Lower lobe of right lung (tissue), 2 donors: ENCODE measurements around the gene SNRK. TPM values are rescaled to one million over a fixed set of nuclear protein-coding genes. Genes with fewer than 3 reads are reported as not detected.

ENCODE experiments used
- ATAC-seq, 2 donors: fragments of 200-7000 bp; cut with Tn5 transposase; one replicate each; pipeline ENCODE4 v1.9.1; 2020 to 2022; ENCODE audit warnings: mild to moderate bottlenecking in 2 of 2, moderate library complexity in 2 of 2
- DNase-seq: peaks from one replicate; pipeline ENCODE4 v3.0.0-alpha.2; 2020
- H3K27ac ChIP-seq: fragments of 200-600 bp; one replicate; pipeline ENCODE4 v1.8.0; 2022
- H3K27me3 ChIP-seq: fragments of 200-600 bp; one replicate; pipeline ENCODE4 v1.8.0; 2022; ENCODE audit warnings: low read depth
- H3K36me3 ChIP-seq: fragments of 200-600 bp; one replicate; pipeline ENCODE4 v1.8.0; 2022; ENCODE audit warnings: mild to moderate bottlenecking
- H3K4me1 ChIP-seq: fragments of 200-600 bp; one replicate; pipeline ENCODE4 v1.8.0; 2022
- H3K4me3 ChIP-seq: fragments of 200-600 bp; one replicate; pipeline ENCODE4 v1.8.0; 2022; ENCODE audit warnings: mild to moderate bottlenecking
- H3K9me3 ChIP-seq: fragments of 200-600 bp; one replicate; pipeline ENCODE4 v1.8.0; 2022
- intact Hi-C: fragments of 100-400 bp; cut with DNase I; formaldehyde crosslinking; loops from one replicate; pipeline ENCODE4 v1.11.0; 2022
- total RNA-seq: library from RNA; stranded (reverse); fragmentation: NEBNext Ultra II Directional; extraction: Animal tissue kit (Norgen Biotek cat#: 25700); gene quantifications from one replicate; pipeline ENCODE4 v1.2.1, GENCODE V29; 2021
- TF ChIP-seq, protein P1 (sequence below): fragments of 200-600 bp; IDR thresholded peaks from one replicate; pipeline ENCODE4 v1.8.0; 2022; ENCODE audit warnings: antibody characterized with exemption, mild to moderate bottlenecking
- donor health status: DM: no; HTN: yes; CAD: no; lungs with severe emphysema.

Gene SNRK
- total RNA-seq, 1 donor from 2014 or later, result 55.1 TPM

- intact Hi-C loops, result no loop called here
- DNase-seq (no peak), ATAC-seq (no peak)
- H3K4me1 ChIP-seq, result peaks cover 12% of the 10 kb centered on the region
- H3K4me3 ChIP-seq, result no peak overlapping the region
- H3K27ac ChIP-seq, result no peak overlapping the region
- no peaks in the 10 kb centered on the region for H3K9me3 ChIP-seq
- TF ChIP-seq, protein P1, sequence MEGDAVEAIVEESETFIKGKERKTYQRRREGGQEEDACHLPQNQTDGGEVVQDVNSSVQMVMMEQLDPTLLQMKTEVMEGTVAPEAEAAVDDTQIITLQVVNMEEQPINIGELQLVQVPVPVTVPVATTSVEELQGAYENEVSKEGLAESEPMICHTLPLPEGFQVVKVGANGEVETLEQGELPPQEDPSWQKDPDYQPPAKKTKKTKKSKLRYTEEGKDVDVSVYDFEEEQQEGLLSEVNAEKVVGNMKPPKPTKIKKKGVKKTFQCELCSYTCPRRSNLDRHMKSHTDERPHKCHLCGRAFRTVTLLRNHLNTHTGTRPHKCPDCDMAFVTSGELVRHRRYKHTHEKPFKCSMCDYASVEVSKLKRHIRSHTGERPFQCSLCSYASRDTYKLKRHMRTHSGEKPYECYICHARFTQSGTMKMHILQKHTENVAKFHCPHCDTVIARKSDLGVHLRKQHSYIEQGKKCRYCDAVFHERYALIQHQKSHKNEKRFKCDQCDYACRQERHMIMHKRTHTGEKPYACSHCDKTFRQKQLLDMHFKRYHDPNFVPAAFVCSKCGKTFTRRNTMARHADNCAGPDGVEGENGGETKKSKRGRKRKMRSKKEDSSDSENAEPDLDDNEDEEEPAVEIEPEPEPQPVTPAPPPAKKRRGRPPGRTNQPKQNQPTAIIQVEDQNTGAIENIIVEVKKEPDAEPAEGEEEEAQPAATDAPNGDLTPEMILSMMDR, result no peak
- H3K36me3 ChIP-seq, result no peaks in the 10 kb centered on the region
- no peaks in the 10 kb centered on the region for H3K27me3 ChIP-seq
Measured at GRCh38 chr3:43362183-43362582, 75.8 kb downstream of the SNRK start.

DNA sequence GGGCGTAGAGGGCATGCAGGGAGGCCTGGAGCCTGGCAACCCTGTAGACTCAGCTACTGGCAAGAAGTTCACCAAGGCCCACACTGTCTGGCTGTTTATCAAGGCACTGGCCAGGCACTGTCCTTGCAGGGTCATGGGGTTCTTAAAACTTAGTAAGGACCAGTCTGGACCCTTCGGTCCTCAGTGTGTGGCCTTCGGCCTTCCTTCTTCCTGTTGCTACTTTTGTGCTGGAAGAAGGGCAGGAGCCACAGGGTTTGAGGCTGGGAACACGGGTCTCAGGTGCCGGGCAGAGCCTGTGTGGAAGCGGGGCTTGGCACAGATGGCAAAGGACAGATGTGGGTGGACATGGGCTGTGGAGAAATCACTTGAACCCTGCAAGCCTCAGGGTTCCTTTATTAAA, 76.6 kb downstream of the SNRK start:
- TF ChIP-seq, protein P1, result no peak
- Histone ChIP-seq H3K4me1 (peaks cover 12% of the 10 kb centered on the region), H3K36me3 (no peaks in the 10 kb centered on the region), H3K27ac (no peak overlapping the region), H3K4me3 (no peak overlapping the region), H3K27me3 (no peaks in the 10 kb centered on the region), H3K9me3 (no peaks in the 10 kb centered on the region)
- intact Hi-C loops, result no loop called here
- no peak for DNase-seq
- no peak for ATAC-seq

- Histone ChIP-seq H3K36me3 (no peaks in the 10 kb centered on the region), H3K4me3 (no peak overlapping the region), H3K27me3 (no peaks in the 10 kb centered on the region), H3K4me1 (peaks cover 12% of the 10 kb centered on the region), H3K27ac (peak overlapping the region; percentile 18), H3K9me3 (no peaks in the 10 kb centered on the region)
- no peak for ATAC-seq
- intact Hi-C loops, result no loop called here
- DNase-seq, result no peak
- TF ChIP-seq, protein P1, result no peak
Measured at GRCh38 chr3:43363621-43364266, 77.4 kb downstream of the SNRK start.

GRCh38 chr3:43364494-43364893, 78.2 kb downstream of the SNRK start:
- no peaks in the 10 kb centered on the region for H3K27me3 ChIP-seq
- DNase-seq (no peak), ATAC-seq (no peak)
- peaks cover 12% of the 10 kb centered on the region for H3K4me1 ChIP-seq
- TF ChIP-seq, protein P1, result no peak
- intact Hi-C loops, result no loop called here
- H3K9me3 ChIP-seq, result no peaks in the 10 kb centered on the region
- H3K36me3 ChIP-seq, result no peaks in the 10 kb centered on the region
- H3K27ac ChIP-seq, result no peak overlapping the region
- H3K4me3 ChIP-seq, result no peak overlapping the region

DNA sequence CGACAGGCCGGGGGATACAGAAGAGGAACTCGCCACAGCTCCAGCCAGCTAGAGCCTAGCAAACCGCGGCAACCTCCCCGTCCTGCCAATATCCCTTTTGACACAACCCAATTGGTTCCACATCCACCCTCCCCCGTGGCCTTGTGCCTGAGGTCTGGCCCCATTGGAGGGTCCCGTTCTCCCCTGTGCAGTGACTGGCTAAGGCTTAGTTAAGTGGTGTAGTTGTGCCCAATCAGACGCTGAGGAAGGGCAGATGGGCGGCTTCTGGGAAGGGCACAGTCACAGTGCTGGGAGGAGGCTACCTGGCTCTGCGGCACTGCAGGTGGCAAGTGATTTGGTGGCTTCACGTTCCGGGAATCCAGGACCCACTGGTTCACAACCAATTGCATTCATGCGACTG, 78.6 kb downstream of the SNRK start:
- peaks cover 12% of the 10 kb centered on the region for H3K4me1 ChIP-seq
- no peaks in the 10 kb centered on the region for H3K9me3 ChIP-seq
- no peak overlapping the region for H3K4me3 ChIP-seq
- H3K27ac ChIP-seq, result no peak overlapping the region
- intact Hi-C loops, result no loop called here
- H3K27me3 ChIP-seq, result no peaks in the 10 kb centered on the region
- no peak for DNase-seq
- TF ChIP-seq, protein P1, result no peak
- ATAC-seq, result no peak
- H3K36me3 ChIP-seq, result no peaks in the 10 kb centered on the region
